Measurements from ENCODE around the gene RIC1. TPM values are rescaled to one million over a fixed set of nuclear protein-coding genes. Genes with fewer than 3 reads are reported as not detected.

RIC1 gene
- total RNA-seq, result 54.0 TPM

GRCh38 chr9:5628530-5629311 lies at the start of gene RIC1:
Gene RIC1 (plus strand): TSS chr9:5629107. CDS start chr9:5629310, 203 bp downstream.

Other genes with a start within 250 kb of the RIC1 start
- gene PLGRKT, start 191.2 kb upstream of the RIC1 start, total RNA-seq, result 26.7 TPM
- 1.4 TPM for gene CD274, start 178.6 kb upstream of the RIC1 start, total RNA-seq
- not detected for gene PDCD1LG2, start 118.6 kb upstream of the RIC1 start, total RNA-seq
- 34.1 TPM for gene ERMP1, start 204.0 kb downstream of the RIC1 start, total RNA-seq

Data from camera-type eye (tissue), 1 donor.